Testis (tissue), 3 donors: Measurements from ENCODE around the gene RPS21. TPM values are rescaled to one million over a fixed set of nuclear protein-coding genes. Genes with fewer than 3 reads are reported as not detected.
A peak's percentile ranks its signal among the peaks of the same experiment; 100 is the strongest.

Experiments used
- DNase-seq: peaks from one replicate; pipeline ENCODE4 v3.0.0-alpha.2; 2019
- H3K27ac ChIP-seq, 2 donors: fragments of 200-600 bp; sonication (generic); one replicate each; pipeline ENCODE4 v1.5.1; 2019
- H3K27me3 ChIP-seq: fragments of 200-600 bp; sonication (generic); one replicate; pipeline ENCODE4 v1.5.1; 2019
- H3K36me3 ChIP-seq: fragments of 200-600 bp; sonication (generic); one replicate; pipeline ENCODE4 v1.5.1; 2017; ENCODE audit warnings: low read depth; ENCODE audit errors: missing control alignments
- H3K4me1 ChIP-seq: fragments of 200-600 bp; sonication (generic); one replicate; pipeline ENCODE4 v1.5.1; 2019
- H3K4me3 ChIP-seq, 2 donors: fragments of 200-600 bp; sonication (generic); one replicate each; pipeline ENCODE4 v1.5.1; 2017 to 2019
- H3K9me3 ChIP-seq: fragments of 200-600 bp; sonication (generic); one replicate; pipeline ENCODE4 v1.5.1; 2017
- POLR2A ChIP-seq: fragments of 450-650 bp; IDR thresholded peaks from one replicate; pipeline ENCODE4 v1.6.1; 2017; ENCODE audit warnings: antibody characterized with exemption, mild to moderate bottlenecking, moderate library complexity
- WGBS, 2 donors: methylation state at CpG; one replicate each; pipeline ENCODE4 v1.1.5; 2018; 5-methylcytosine and 5-hydroxymethylcytosine counted together
- intact Hi-C: fragments of 100-400 bp; cut with DNase I; formaldehyde crosslinking; loops from one replicate; pipeline ENCODE4 v1.15.1; 2023; ENCODE audit warnings: low total_unique reads
- polyA plus RNA-seq: library from polyadenylated mRNA; stranded (reverse); fragments of 350-450 nt; fragmentation: Illumina TruSeq; extraction: RNeasy Lipid Tissue Mini Kit (QIAGEN cat#74804); gene quantifications from one replicate; pipeline ENCODE4 v1.2.3, GENCODE V29; 2014; ENCODE audit warnings: low read depth, low replicate concordance; ENCODE audit not compliant: insufficient read depth
- total RNA-seq, 2 donors: library from RNA; depleted of rRNA; stranded (reverse); fragments of >200 nt; gene quantifications; one replicate each; pipeline ENCODE4 v1.2.3, GENCODE V29; 2016
- TF ChIP-seq, protein P1 (sequence below), 3 experiments: fragments of 450-650 bp in 2 of 3; fragments of 200-600 bp in 1 of 3; sonication (generic) in 1 of 3; IDR thresholded peaks; one replicate each; pipeline ENCODE4 v1.5.1; 2016 to 2019; ENCODE audit warnings: antibody characterized with exemption in 3 of 3, mild to moderate bottlenecking in 2 of 3, moderate library complexity in 1 of 3

RPS21 gene
- total and polyA plus RNA-seq, 3 donors from 2014 or later = 548 to 1,387 (median 1,052) TPM

DNA sequence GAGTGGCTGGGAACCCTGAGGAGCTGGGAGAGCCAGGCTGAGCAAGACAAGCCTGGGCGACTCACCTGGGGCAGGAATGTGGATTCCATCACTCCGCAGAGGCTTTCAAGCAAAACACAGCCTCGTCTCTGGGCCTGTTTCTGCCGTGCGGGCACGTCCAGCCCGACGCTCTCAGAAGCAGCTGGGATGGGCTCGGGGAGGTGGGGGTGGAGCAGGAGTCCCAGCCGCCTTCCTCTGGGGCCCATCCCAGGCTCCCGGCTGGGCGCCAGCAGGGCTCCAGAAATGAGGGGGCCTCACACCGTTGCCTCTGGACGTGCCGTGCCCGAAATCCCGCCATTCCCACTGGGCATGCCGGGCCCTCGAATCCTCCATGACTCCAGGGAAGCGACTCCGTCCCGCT is 8.7 kb upstream of the RPS21 start:
- 76% methylated on average over 22 of the region's 22 CpGs; no CpG with 5 or more reads in 1 of the 2 donors for WGBS, 2 donors
- H3K9me3 ChIP-seq = no peaks in the 10 kb centered on the region
- no peak overlapping the region for H3K27ac ChIP-seq
- H3K4me1 ChIP-seq = peaks cover 69% of the 10 kb centered on the region
- no peak for TF ChIP-seq POLR2A
- TF ChIP-seq, protein P1, sequence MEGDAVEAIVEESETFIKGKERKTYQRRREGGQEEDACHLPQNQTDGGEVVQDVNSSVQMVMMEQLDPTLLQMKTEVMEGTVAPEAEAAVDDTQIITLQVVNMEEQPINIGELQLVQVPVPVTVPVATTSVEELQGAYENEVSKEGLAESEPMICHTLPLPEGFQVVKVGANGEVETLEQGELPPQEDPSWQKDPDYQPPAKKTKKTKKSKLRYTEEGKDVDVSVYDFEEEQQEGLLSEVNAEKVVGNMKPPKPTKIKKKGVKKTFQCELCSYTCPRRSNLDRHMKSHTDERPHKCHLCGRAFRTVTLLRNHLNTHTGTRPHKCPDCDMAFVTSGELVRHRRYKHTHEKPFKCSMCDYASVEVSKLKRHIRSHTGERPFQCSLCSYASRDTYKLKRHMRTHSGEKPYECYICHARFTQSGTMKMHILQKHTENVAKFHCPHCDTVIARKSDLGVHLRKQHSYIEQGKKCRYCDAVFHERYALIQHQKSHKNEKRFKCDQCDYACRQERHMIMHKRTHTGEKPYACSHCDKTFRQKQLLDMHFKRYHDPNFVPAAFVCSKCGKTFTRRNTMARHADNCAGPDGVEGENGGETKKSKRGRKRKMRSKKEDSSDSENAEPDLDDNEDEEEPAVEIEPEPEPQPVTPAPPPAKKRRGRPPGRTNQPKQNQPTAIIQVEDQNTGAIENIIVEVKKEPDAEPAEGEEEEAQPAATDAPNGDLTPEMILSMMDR (IDR thresholded peaks at IDR 0.05) = no peak
- no peaks in the 10 kb centered on the region for H3K36me3 ChIP-seq
- intact Hi-C loops = no loop called here
- no peaks in the 10 kb centered on the region for H3K27me3 ChIP-seq
- no peak for DNase-seq
- H3K4me3 ChIP-seq = no peak overlapping the region

DNA sequence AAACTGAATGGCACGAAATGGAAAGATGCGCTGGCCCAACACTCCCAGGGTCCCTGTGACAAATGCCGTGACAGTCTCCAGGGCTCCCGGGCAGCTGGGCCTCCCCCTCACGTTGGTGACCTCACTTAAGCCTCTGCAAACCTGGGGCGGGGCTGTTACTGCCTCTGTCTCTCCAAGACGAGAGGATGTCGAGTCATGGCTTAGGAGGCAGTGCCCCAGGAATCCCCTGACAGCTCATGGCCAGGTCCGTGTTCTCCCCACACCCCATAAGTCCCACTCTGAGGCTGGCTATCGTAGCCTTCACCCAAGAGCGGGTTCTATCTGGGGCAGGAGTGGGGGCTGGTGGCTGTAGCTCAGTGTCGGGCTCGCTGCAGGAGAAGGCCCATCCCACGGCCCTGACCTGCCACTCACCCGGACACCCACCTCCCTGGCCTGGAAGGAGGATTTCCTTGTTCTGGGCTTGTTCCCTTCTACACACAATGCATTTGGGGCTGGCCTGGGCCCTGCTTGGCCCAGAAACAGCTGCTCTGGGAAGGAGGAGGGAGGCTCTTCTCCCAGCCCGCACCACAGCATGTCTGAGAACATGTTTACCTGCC is 5.6 kb upstream of the RPS21 start:
- Histone ChIP-seq H3K4me3 (no peak overlapping the region), H3K4me1 (peaks cover 56% of the 10 kb centered on the region), H3K9me3 (no peaks in the 10 kb centered on the region), H3K36me3 (no peaks in the 10 kb centered on the region), H3K27me3 (no peaks in the 10 kb centered on the region), H3K27ac (peak overlapping the region; percentile 13 to 71)
- 50 to 58% methylated on average over 7 to 16 of the region's 16 CpGs for WGBS, 2 donors
- TF ChIP-seq, protein P1 (IDR thresholded peaks at IDR 0.05) = no peak
- TF ChIP-seq POLR2A = no peak
- peak; percentile 80 for DNase-seq
- intact Hi-C loops = loop anchor here (5.0 kb wide), 1 partner anchor 79 kb away; the partner anchor contains the start of gene ADRM1

DNA sequence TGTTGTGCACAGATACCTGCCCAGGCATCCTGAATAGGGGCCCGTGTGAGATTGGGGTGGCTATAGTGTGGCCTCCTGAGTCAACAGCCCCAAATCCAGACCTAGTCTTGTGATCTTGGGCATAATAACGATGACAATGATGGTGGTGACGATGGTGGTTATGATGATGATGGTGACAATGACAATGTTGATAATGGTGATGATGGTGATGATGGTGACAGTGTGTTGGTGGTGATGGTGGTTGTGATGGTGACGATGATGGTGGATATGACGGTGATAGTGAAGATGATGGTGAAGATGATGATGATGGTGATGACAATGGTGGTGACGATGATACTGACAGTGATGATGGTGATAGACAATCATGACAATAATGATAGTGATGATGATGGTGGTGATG is 5.1 kb upstream of the RPS21 start:
- Histone ChIP-seq H3K27me3 (no peaks in the 10 kb centered on the region), H3K4me3 (no peak overlapping the region), H3K9me3 (no peaks in the 10 kb centered on the region), H3K4me1 (peaks cover 51% of the 10 kb centered on the region), H3K36me3 (no peaks in the 10 kb centered on the region), H3K27ac (peak overlapping the region; percentile 13 to 71)
- intact Hi-C loops = loop anchor here (5.0 kb wide), 1 partner anchor 80 kb away; the partner anchor contains the start of gene ADRM1
- no peak for DNase-seq
- whole genome bisulfite sequencing, 2 donors = 92 to 97% methylated on average over 6 of the region's 6 CpGs
- TF ChIP-seq, protein P1 (IDR thresholded peaks at IDR 0.05) = no peak
- no peak for TF ChIP-seq POLR2A

DNA sequence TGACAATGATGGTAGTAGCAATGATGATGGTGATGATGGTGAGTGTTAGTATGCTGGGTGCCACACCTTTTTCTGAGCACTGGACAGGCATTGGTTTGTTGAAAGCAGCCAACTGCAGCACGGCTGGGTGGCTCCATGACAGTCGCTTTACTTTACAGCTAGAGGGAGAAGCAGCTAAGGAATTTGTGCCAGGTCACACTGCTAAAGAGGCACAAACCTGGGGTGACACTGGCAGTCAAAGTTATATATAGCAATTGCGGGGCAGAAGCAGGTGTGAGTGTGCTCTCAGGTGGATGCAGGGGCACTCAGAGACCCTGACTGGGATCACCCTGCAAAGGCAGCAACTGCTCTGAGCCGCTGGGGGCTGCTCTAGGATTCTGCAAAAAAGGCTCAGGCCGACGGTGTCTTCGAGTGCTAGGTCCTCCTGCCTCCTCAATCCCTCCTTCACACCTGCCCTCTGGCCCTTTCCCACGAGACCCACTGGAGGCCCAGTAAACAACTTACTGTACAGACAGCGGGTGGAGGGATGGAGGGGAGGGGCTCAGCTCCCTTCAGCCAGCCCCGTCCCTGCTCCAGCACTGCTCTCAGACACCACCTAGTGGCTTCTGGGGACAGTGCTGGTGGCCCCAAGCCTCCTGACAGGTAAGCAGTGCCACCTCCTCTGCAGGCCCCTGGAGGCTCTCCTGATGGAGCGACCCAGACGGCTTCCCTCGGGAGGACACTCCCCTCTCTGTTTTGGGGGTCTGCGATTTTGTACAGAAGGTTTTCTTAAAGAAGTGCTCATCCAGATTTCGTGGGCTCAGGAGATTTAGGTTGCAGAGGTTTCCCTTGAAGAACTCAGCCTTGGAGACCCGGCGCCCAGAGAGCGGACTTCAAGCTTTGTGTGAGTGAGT is 4.4 kb upstream of the RPS21 start:
- intact Hi-C loops = loop anchor here (5.0 kb wide), 1 partner anchor 80 kb away; the partner anchor contains the start of gene ADRM1
- Histone ChIP-seq H3K27me3 (no peaks in the 10 kb centered on the region), H3K4me1 (peaks cover 45% of the 10 kb centered on the region), H3K4me3 (no peak overlapping the region), H3K27ac (no peak overlapping the region), H3K36me3 (no peaks in the 10 kb centered on the region), H3K9me3 (no peaks in the 10 kb centered on the region)
- DNase-seq = peak; percentile 83
- TF ChIP-seq, protein P1 (IDR thresholded peaks at IDR 0.05) = peak; percentile 64 to 81 (median 75)
- TF ChIP-seq POLR2A = no peak
- 41 to 54% methylated on average over 15 to 18 of the region's 18 CpGs for WGBS, 2 donors
